ENCODE data around the gene RPS6KA2.

RPS6KA2 gene

DNA sequence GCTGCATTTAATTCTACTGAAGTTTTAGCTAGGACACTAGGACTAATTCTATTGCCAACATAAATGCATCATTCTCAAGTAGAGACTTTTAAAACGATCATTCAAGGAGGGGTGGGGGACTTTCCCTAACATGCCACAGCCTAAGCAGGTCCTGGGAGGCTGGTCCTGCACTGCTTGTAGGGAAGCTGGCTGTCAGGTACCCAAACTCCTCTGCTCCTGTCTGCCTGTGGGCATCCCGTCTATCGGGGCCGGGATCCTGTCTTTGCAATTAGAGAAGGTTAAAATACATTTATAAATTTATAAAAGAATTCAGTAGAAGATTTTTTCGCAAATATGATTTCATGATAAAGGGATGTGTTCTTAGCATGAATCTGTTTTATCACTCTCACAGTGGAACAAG is 192.7 kb downstream of the RPS6KA2 start:
- peaks cover 14% of the 10 kb centered on the region for H3K36me3 ChIP-seq (ENCODE audit: control insufficient read depth, insufficient read depth, low read length)
- no peaks in the 10 kb centered on the region for H3K9me3 ChIP-seq (ENCODE audit: control insufficient read depth, insufficient read depth, low read depth, low read length)
- no peak overlapping the region for H3K4me3 ChIP-seq (ENCODE audit: low read depth, low read length)
- H3K27me3 ChIP-seq (ENCODE audit: control insufficient read depth, insufficient read depth, low read length), result no peaks in the 10 kb centered on the region
- no peaks in the 10 kb centered on the region; the same call in 1 of the 2 replicates for H3K4me1 ChIP-seq (ENCODE audit: control insufficient read depth, insufficient read depth, low read length)
- no peak overlapping the region for H3K9ac ChIP-seq (ENCODE audit: low read length)
- no peak overlapping the region for H3K27ac ChIP-seq (ENCODE audit: low read depth, low read length)

DNA sequence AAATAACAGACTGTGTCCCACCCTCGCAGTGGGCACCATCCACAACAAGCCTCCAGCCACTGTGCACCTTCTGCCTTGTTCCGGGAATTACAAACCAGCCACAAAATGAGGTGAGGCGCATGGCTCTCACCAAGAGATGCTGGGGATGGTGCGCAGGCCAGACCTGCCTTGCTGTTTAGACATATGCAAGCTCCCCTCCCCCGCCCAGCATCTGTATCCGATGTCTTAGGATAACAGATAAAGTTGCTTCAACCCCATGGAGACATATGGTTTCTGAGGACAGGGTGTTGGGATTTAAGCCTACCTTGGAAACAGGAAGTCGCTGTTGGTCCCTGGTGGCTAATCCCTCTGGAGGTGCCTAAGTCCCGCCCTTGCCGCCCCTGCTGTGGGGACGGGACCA is 194.0 kb downstream of the RPS6KA2 start:
- no peak overlapping the region for H3K4me3 ChIP-seq (ENCODE audit: low read depth, low read length)
- H3K27me3 ChIP-seq (ENCODE audit: control insufficient read depth, insufficient read depth, low read length), result no peaks in the 10 kb centered on the region
- no peaks in the 10 kb centered on the region for H3K9me3 ChIP-seq (ENCODE audit: control insufficient read depth, insufficient read depth, low read depth, low read length)
- peaks cover 14% of the 10 kb centered on the region for H3K36me3 ChIP-seq (ENCODE audit: control insufficient read depth, insufficient read depth, low read length)
- H3K9ac ChIP-seq (ENCODE audit: low read length), result no peak overlapping the region
- H3K4me1 ChIP-seq (ENCODE audit: control insufficient read depth, insufficient read depth, low read length), result no peaks in the 10 kb centered on the region; the same call in 1 of the 2 replicates
- H3K27ac ChIP-seq (ENCODE audit: low read depth, low read length), result no peak overlapping the region

DNA sequence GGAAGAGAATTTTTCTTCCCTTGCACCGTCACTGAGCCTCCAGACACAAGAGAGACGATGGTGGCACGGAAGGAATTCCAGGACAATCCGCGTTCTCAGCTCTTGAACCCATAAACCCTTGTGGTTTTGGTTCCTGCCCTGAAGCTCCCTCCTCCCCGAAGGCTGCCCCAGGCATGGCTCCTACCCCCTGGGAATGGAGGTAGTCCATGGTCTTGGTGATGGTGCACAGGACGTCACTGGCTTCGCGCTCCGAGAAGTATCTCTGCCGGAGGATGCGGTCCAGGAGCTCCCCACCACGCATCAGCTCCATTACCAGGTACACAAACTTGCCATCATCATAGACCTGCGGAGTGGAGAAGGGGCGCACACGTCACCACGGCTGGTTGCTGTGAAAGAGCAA is 196.8 kb downstream of the RPS6KA2 start:
- no peak overlapping the region for H3K9ac ChIP-seq (ENCODE audit: low read length)
- no peak overlapping the region for H3K4me3 ChIP-seq (ENCODE audit: low read depth, low read length)
- no peaks in the 10 kb centered on the region; the same call in 1 of the 2 replicates for H3K4me1 ChIP-seq (ENCODE audit: control insufficient read depth, insufficient read depth, low read length)
- no peaks in the 10 kb centered on the region for H3K27me3 ChIP-seq (ENCODE audit: control insufficient read depth, insufficient read depth, low read length)
- H3K9me3 ChIP-seq (ENCODE audit: control insufficient read depth, insufficient read depth, low read depth, low read length), result no peaks in the 10 kb centered on the region
- peaks cover 14% of the 10 kb centered on the region for H3K36me3 ChIP-seq (ENCODE audit: control insufficient read depth, insufficient read depth, low read length)
- H3K27ac ChIP-seq (ENCODE audit: low read depth, low read length), result no peak overlapping the region

DNA sequence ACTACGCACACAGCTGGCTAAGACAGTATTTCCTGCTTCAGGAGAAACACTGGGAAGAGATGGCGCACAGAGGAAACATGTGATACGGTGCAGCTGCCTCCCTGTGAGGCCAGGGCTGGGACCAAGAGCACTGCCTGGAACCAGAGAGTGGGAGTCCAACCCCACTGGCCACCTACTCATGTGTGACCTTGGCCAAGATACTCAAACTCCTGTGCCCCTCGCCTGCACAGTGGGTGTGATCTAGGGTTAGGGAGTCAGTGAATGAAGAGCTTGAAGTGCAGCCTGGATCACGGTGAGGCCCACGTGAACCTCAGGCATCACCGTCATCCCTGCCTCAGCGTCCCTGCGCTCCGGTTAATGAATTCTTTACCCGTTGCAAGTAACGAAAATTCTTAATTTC is 202.6 kb downstream of the RPS6KA2 start:
- H3K27me3 ChIP-seq (ENCODE audit: control insufficient read depth, insufficient read depth, low read length), result no peaks in the 10 kb centered on the region
- H3K36me3 ChIP-seq (ENCODE audit: control insufficient read depth, insufficient read depth, low read length), result peaks cover 4% of the 10 kb centered on the region; the same call in 1 of the 2 replicates
- H3K4me1 ChIP-seq (ENCODE audit: control insufficient read depth, insufficient read depth, low read length), result 0 out of 2 replicates have a peak, but pooled peaks cover 4% of the 10 kb centered on the region
- no peak overlapping the region for H3K27ac ChIP-seq (ENCODE audit: low read depth, low read length)
- no peak overlapping the region for H3K9ac ChIP-seq (ENCODE audit: low read length)
- no peaks in the 10 kb centered on the region for H3K9me3 ChIP-seq (ENCODE audit: control insufficient read depth, insufficient read depth, low read depth, low read length)
- H3K4me3 ChIP-seq (ENCODE audit: low read depth, low read length), result no peak overlapping the region

DNA sequence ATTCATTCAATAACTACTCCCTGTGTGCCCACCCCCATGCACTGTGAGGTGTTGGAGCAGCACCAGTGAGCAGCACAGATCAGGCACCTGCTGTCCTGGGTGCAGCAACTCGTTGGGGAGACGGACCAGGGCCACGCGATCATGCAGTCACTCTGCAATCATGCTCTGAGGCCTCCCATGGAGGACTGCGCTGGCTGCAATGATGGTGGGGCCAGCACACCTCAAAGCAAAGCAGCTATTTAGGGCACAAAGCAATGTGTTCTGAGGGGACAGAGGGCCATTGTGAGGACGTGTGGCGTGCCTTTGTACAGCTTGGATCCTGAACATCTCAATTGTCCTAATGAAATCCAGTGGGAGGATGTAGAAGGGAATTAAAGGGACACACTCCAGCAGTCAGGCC is 203.3 kb downstream of the RPS6KA2 start:
- 0 out of 2 replicates have a peak, but pooled peaks cover 4% of the 10 kb centered on the region for H3K4me1 ChIP-seq (ENCODE audit: control insufficient read depth, insufficient read depth, low read length)
- H3K4me3 ChIP-seq (ENCODE audit: low read depth, low read length), result no peak overlapping the region
- no peaks in the 10 kb centered on the region for H3K9me3 ChIP-seq (ENCODE audit: control insufficient read depth, insufficient read depth, low read depth, low read length)
- H3K9ac ChIP-seq (ENCODE audit: low read length), result no peak overlapping the region
- peaks cover 4% of the 10 kb centered on the region; the same call in 1 of the 2 replicates for H3K36me3 ChIP-seq (ENCODE audit: control insufficient read depth, insufficient read depth, low read length)
- no peaks in the 10 kb centered on the region for H3K27me3 ChIP-seq (ENCODE audit: control insufficient read depth, insufficient read depth, low read length)
- no peak overlapping the region for H3K27ac ChIP-seq (ENCODE audit: low read depth, low read length)

DNA sequence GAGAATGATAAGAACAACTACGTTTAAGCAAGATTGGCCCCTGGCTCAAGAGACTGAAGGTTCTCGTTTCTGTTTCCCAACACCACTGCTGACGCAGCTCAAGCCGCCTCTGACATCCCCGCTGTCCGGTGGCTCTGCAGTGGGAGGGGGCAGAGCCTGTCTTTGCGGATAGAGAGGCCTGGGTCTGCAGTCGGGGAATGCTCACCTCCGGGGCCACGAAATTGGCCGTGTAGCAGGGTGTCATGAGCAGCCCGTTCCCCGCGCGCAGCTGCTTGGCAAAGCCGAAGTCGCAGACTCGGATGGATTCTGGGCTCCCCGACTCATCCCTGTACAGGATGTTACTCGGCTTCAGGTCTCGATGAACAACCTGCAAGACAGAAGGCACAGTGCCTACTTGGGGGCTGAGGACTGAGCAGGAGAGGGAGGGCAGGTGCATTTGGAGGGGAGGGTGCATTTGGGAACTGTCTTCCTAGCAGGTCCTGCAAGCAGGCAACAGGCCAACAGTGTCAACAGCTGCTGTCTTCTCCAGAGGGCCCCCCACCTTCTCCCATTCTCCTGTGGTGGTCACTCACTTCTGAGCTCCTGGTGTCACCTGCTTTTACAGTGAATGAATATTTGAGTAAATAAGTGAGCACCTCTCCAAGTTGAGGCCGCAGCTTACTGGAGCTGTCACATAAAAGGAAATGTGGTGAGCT is 203.9 kb downstream of the RPS6KA2 start:
- Histone ChIP-seq H3K4me1 (ENCODE audit: control insufficient read depth, insufficient read depth, low read length) (0 out of 2 replicates have a peak, but pooled peaks cover 4% of the 10 kb centered on the region), H3K27ac (ENCODE audit: low read depth, low read length) (no peak overlapping the region), H3K36me3 (ENCODE audit: control insufficient read depth, insufficient read depth, low read length) (peaks cover 4% of the 10 kb centered on the region; the same call in 1 of the 2 replicates), H3K9ac (ENCODE audit: low read length) (no peak overlapping the region), H3K27me3 (ENCODE audit: control insufficient read depth, insufficient read depth, low read length) (no peaks in the 10 kb centered on the region), H3K4me3 (ENCODE audit: low read depth, low read length) (no peak overlapping the region), H3K9me3 (ENCODE audit: control insufficient read depth, insufficient read depth, low read depth, low read length) (no peaks in the 10 kb centered on the region)

DNA sequence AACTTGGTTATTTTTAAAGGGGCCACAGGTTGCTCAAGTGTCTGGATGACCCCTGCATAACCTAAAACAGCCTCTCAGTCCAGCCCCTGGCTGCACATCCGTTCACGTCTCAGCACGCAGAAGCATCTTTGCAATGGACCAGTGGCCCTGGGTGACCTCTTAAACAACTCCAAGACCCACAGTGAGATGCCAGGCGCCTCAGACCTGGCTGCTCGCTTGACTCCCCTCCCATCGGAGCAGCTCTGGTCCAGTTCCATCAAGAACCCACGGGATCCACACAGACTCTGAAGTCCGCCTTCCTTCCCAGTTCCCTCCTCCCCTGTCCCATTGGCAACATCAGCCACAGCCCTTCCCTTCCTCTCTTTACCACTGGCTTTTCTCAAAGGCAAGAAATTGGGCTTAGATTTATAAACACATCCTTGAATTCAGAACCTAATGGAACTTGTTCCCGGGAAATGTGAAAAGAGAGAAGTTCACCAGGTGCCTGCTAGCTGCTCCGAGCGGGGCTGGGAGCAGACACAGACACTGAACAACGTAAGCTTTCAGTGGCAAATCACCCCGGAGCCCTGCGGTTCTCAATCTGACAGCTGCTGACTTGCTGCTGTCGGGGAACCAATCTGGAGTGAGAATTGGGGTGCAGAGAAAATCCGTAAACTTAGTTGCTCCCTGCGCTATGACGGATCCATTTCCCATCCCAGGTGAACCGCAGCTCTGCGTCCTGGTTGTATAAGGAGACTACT is 204.7 kb downstream of the RPS6KA2 start:
- Histone ChIP-seq H3K27me3 (ENCODE audit: control insufficient read depth, insufficient read depth, low read length) (no peaks in the 10 kb centered on the region), H3K36me3 (ENCODE audit: control insufficient read depth, insufficient read depth, low read length) (peaks cover 4% of the 10 kb centered on the region; the same call in 1 of the 2 replicates), H3K4me1 (ENCODE audit: control insufficient read depth, insufficient read depth, low read length) (0 out of 2 replicates have a peak, but pooled peaks cover 4% of the 10 kb centered on the region), H3K9me3 (ENCODE audit: control insufficient read depth, insufficient read depth, low read depth, low read length) (no peaks in the 10 kb centered on the region), H3K4me3 (ENCODE audit: low read depth, low read length) (no peak overlapping the region), H3K27ac (ENCODE audit: low read depth, low read length) (no peak overlapping the region), H3K9ac (ENCODE audit: low read length) (no peak overlapping the region)

DNA sequence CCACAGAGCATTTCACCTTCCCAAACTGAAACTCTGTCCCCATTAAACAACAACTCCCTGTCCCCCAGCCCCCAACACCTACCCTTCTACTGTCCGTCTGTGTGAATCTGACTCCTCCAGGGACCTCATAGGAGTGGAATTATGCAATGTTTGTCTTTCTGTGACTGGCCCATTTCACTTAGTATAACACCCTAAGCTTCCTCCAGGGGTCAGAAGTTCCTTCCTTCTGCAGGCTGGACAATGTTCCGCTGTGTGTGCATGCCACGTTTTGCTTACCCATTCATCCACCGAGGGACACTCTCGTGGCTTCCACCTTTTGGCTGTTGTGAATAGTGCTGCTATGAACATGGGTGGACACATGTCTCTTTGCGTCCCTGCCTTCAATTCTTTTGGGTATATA is 206.7 kb downstream of the RPS6KA2 start:
- Histone ChIP-seq H3K9ac (ENCODE audit: low read length) (no peak overlapping the region), H3K9me3 (ENCODE audit: control insufficient read depth, insufficient read depth, low read depth, low read length) (no peaks in the 10 kb centered on the region), H3K27me3 (ENCODE audit: control insufficient read depth, insufficient read depth, low read length) (no peaks in the 10 kb centered on the region), H3K36me3 (ENCODE audit: control insufficient read depth, insufficient read depth, low read length) (peaks cover 4% of the 10 kb centered on the region; the same call in 1 of the 2 replicates), H3K4me1 (ENCODE audit: control insufficient read depth, insufficient read depth, low read length) (0 out of 2 replicates have a peak, but pooled peaks cover 4% of the 10 kb centered on the region), H3K27ac (ENCODE audit: low read depth, low read length) (no peak overlapping the region), H3K4me3 (ENCODE audit: low read depth, low read length) (no peak overlapping the region)

DNA sequence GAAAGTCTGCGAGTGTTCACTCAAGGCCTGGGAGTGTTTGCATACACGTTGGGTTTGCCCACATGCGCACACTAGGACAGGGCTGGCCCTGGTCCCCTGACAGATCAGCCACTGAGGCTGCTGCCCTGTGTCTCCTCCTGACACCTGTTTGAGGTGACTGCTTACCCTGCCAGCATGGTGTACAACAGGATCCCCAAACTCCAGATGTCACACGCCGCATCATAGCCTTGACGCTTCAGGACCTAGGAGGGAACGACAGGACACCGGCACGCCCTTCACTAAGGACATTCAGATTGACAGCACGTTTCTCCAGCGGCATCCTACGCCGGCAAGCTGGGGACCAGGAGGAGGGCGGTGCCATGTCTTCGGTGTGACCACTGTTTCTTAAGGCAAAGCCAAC is 207.3 kb downstream of the RPS6KA2 start:
- Histone ChIP-seq H3K27ac (ENCODE audit: low read depth, low read length) (no peak overlapping the region), H3K36me3 (ENCODE audit: control insufficient read depth, insufficient read depth, low read length) (peaks cover 4% of the 10 kb centered on the region; the same call in 1 of the 2 replicates)

DNA sequence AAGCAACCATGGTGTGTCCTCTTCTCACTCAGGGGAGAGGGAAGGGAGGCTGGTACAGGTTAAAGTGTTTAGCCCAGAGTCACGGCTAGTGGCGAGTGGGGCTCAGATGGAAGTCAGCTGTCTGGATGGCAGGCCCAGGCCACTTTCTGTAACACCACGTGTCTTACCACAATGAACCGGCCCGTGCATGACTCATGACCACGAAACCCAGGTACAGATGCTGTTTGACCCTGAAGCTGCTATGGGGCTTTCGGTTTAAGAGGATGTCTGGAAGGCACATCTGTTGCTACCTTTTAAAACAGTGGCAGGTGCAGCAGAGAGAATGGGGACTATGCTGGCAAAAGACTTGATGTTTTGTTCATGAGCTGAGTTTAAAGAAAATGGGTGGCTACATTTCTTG is 207.8 kb downstream of the RPS6KA2 start:
- Histone ChIP-seq H3K36me3 (ENCODE audit: control insufficient read depth, insufficient read depth, low read length) (peaks cover 4% of the 10 kb centered on the region; the same call in 1 of the 2 replicates), H3K9me3 (ENCODE audit: control insufficient read depth, insufficient read depth, low read depth, low read length) (no peaks in the 10 kb centered on the region)

More for the DNA sequence above, 207.3 kb downstream of the RPS6KA2 start:
- Histone ChIP-seq H3K9ac (ENCODE audit: low read length) (no peak overlapping the region), H3K27me3 (ENCODE audit: control insufficient read depth, insufficient read depth, low read length) (no peaks in the 10 kb centered on the region), H3K4me3 (ENCODE audit: low read depth, low read length) (no peak overlapping the region), H3K4me1 (ENCODE audit: control insufficient read depth, insufficient read depth, low read length) (0 out of 2 replicates have a peak, but pooled peaks cover 4% of the 10 kb centered on the region), H3K9me3 (ENCODE audit: control insufficient read depth, insufficient read depth, low read depth, low read length) (no peaks in the 10 kb centered on the region)

DNA sequence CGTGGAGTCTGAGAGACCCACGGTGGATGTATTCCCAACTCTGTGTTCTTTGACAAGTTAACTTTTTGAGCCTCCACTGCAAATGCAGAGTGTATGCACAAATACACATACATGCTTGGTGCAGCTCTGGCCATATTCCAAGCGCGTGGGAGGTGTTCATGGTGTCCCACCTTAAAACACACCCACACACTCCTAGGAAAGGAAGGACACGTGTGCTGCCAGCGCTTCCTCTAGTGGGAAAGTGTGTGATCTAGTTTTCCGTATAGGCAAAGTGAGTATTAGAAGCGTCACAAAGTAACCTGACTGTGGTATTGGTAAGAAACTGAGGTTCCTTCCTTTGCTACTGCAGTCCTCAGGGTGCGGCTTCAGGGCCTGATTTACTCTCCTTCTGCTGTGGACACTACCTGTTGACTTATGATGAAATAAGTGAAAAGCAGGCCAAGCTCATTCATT is 208.3 kb downstream of the RPS6KA2 start:
- H3K36me3 ChIP-seq (ENCODE audit: control insufficient read depth, insufficient read depth, low read length), result peaks cover 4% of the 10 kb centered on the region; the same call in 1 of the 2 replicates
- no peak overlapping the region for H3K4me3 ChIP-seq (ENCODE audit: low read depth, low read length)
- H3K9me3 ChIP-seq (ENCODE audit: control insufficient read depth, insufficient read depth, low read depth, low read length), result no peaks in the 10 kb centered on the region
- H3K27ac ChIP-seq (ENCODE audit: low read depth, low read length), result no peak overlapping the region
- H3K27me3 ChIP-seq (ENCODE audit: control insufficient read depth, insufficient read depth, low read length), result no peaks in the 10 kb centered on the region
- 0 out of 2 replicates have a peak, but pooled peaks cover 4% of the 10 kb centered on the region for H3K4me1 ChIP-seq (ENCODE audit: control insufficient read depth, insufficient read depth, low read length)
- no peak overlapping the region for H3K9ac ChIP-seq (ENCODE audit: low read length)

More for the DNA sequence above, 207.8 kb downstream of the RPS6KA2 start:
- 0 out of 2 replicates have a peak, but pooled peaks cover 4% of the 10 kb centered on the region for H3K4me1 ChIP-seq (ENCODE audit: control insufficient read depth, insufficient read depth, low read length)
- no peak overlapping the region for H3K9ac ChIP-seq (ENCODE audit: low read length)
- no peak overlapping the region for H3K27ac ChIP-seq (ENCODE audit: low read depth, low read length)
- H3K27me3 ChIP-seq (ENCODE audit: control insufficient read depth, insufficient read depth, low read length), result no peaks in the 10 kb centered on the region
- no peak overlapping the region for H3K4me3 ChIP-seq (ENCODE audit: low read depth, low read length)
